ENCODE data around the gene ANKRD10. TPM values are rescaled to one million over a fixed set of nuclear protein-coding genes. Genes with fewer than 3 reads are reported as not detected.

The ANKRD10 gene
- total RNA-seq, 1 donor from 2014 or later, result 157 TPM

DNA sequence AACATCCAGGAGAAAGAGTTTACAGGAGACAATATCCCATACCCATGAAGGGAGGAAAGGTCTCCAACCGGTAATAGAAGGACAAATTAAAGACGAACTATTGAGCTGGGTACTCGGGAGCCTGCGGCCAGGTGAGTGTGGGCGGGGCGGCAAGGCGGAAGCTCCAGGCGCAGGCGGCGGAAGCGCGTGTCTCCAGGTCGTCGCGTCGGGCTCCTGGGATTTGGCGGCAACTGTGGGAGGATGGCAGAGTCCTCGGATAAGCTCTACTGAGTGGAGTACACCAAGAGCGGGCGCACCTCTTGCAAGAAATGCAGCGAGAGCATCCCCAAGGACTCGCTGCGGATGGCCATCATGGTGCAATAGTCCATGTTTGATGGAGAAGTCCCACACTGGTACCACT lies 21.6 kb upstream of the ANKRD10 start:
- FAIRE-seq, result no peak
- H3K9me3 Mint-ChIP-seq (ENCODE audit: unreplicated experiment), result peaks cover 38% of the 10 kb centered on the region
- H3K36me3 Mint-ChIP-seq (ENCODE audit: low read depth, unreplicated experiment), result peaks cover 3% of the 10 kb centered on the region
- H3K4me3 Mint-ChIP-seq (ENCODE audit: unreplicated experiment), result no peak overlapping the region
- no peaks in the 10 kb centered on the region for H3K4me1 Mint-ChIP-seq (ENCODE audit: low read depth, unreplicated experiment)
- Histone ChIP-seq H2AFZ (ENCODE audit: low read depth, low read length) (no peak overlapping the region), H3K4me3 (ENCODE audit: insufficient read depth, low read depth, low read length) (no peak overlapping the region), H3K27ac (ENCODE audit: low read depth, low read length) (no peak overlapping the region), H3K27me3 (ENCODE audit: insufficient read depth, low read length) (no peaks in the 10 kb centered on the region), H3K36me3 (ENCODE audit: insufficient read depth, low read length) (no peaks in the 10 kb centered on the region), H3K4me2 (ENCODE audit: low read length) (no peak overlapping the region), H3K9me3 (ENCODE audit: insufficient read depth, low read depth, low read length) (peaks cover 14% of the 10 kb centered on the region), H3K79me2 (ENCODE audit: insufficient read depth, low read length) (no peaks in the 10 kb centered on the region), H4K20me1 (ENCODE audit: insufficient read depth, low read length) (no peaks in the 10 kb centered on the region), H3K4me1 (ENCODE audit: insufficient read depth, low read length) (no peaks in the 10 kb centered on the region), H3K9ac (ENCODE audit: low read length) (no peak overlapping the region)
- no peak for DNase-seq (ENCODE audit: low read depth)
- H3K27ac Mint-ChIP-seq (ENCODE audit: unreplicated experiment), result no peak overlapping the region
- TF ChIP-seq EZH2 (IDR thresholded peaks at IDR 0.05; ENCODE audit: insufficient read depth, low read length), result no peak
- TF ChIP-seq, protein P1, sequence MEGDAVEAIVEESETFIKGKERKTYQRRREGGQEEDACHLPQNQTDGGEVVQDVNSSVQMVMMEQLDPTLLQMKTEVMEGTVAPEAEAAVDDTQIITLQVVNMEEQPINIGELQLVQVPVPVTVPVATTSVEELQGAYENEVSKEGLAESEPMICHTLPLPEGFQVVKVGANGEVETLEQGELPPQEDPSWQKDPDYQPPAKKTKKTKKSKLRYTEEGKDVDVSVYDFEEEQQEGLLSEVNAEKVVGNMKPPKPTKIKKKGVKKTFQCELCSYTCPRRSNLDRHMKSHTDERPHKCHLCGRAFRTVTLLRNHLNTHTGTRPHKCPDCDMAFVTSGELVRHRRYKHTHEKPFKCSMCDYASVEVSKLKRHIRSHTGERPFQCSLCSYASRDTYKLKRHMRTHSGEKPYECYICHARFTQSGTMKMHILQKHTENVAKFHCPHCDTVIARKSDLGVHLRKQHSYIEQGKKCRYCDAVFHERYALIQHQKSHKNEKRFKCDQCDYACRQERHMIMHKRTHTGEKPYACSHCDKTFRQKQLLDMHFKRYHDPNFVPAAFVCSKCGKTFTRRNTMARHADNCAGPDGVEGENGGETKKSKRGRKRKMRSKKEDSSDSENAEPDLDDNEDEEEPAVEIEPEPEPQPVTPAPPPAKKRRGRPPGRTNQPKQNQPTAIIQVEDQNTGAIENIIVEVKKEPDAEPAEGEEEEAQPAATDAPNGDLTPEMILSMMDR (IDR thresholded peaks at IDR 0.05; ENCODE audit: insufficient read depth, low read depth, low read length), result no peak
- H3K27me3 Mint-ChIP-seq (ENCODE audit: low read depth, unreplicated experiment), result peaks cover 5% of the 10 kb centered on the region

DNA sequence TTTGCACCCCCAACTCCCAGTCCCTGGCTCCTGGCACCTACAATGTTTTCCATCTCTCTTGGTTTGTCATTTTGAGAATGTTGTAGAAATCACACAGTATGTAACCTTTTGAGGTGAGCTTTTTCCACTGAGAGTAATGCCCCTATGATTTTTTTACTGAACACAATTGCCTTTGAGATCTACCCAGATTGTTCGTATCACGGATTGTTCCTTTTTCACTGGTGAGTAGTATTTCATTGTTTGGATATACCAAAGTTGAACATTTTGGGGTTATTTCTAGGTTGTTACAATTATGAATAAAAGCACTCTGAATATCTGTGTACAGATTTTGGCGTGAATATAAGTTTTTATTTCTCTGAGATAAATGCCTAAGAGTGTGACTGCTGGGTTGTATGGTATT lies 17.7 kb upstream of the ANKRD10 start:
- no peak for FAIRE-seq
- Mint-ChIP-seq H3K27me3 (ENCODE audit: low read depth, unreplicated experiment) (peaks cover 2% of the 10 kb centered on the region), H3K9me3 (ENCODE audit: unreplicated experiment) (peaks cover 34% of the 10 kb centered on the region), H3K4me1 (ENCODE audit: low read depth, unreplicated experiment) (no peaks in the 10 kb centered on the region), H3K4me3 (ENCODE audit: unreplicated experiment) (no peak overlapping the region), H3K27ac (ENCODE audit: unreplicated experiment) (no peak overlapping the region), H3K36me3 (ENCODE audit: low read depth, unreplicated experiment) (no peaks in the 10 kb centered on the region)
- Histone ChIP-seq H3K79me2 (ENCODE audit: insufficient read depth, low read length) (no peaks in the 10 kb centered on the region), H3K4me1 (ENCODE audit: insufficient read depth, low read length) (no peaks in the 10 kb centered on the region), H3K9me3 (ENCODE audit: insufficient read depth, low read depth, low read length) (peaks cover 14% of the 10 kb centered on the region), H2AFZ (ENCODE audit: low read depth, low read length) (no peak overlapping the region), H3K4me2 (ENCODE audit: low read length) (no peak overlapping the region), H3K4me3 (ENCODE audit: insufficient read depth, low read depth, low read length) (no peak overlapping the region), H3K27ac (ENCODE audit: low read depth, low read length) (no peak overlapping the region), H3K36me3 (ENCODE audit: insufficient read depth, low read length) (no peaks in the 10 kb centered on the region), H3K9ac (ENCODE audit: low read length) (no peak overlapping the region), H3K27me3 (ENCODE audit: insufficient read depth, low read length) (peaks cover 2% of the 10 kb centered on the region), H4K20me1 (ENCODE audit: insufficient read depth, low read length) (no peaks in the 10 kb centered on the region)
- DNase-seq (ENCODE audit: low read depth), result no peak
- TF ChIP-seq, protein P1 (IDR thresholded peaks at IDR 0.05; ENCODE audit: insufficient read depth, low read depth, low read length), result no peak
- no peak for TF ChIP-seq EZH2 (IDR thresholded peaks at IDR 0.05; ENCODE audit: insufficient read depth, low read length)

DNA sequence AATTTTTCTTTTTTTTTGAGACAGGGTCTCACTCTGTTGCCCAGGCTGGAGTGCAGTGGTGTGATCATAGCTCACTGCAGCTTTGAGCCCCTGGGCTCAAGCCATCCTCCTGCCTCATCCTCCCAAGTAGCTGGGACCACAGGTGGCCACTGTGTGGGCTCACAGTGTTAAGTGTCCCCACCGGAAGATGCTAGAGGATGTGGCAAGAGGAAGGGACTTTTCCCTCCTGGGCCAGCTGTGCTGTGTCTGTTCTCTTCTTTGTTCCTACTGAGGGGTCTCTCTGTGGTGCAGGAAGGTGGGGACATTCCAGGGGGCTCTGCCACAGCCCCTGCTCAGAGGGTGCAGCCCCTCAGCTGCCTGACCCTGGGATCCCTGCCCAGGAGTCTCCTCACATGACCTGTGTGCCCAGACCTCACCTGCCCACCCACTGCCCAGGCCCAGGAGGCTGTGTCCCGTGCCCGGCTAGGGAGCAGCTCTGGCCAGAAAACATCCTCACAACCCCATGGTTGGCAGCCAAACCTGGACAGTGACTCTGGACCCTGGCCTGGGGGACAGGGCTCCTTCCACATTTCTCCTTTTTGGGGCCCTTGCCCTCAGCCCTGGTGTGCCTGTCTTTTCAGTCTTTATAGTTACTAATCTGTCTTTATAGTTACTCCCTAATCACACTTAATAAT lies 14.4 kb upstream of the ANKRD10 start:
- H3K9me3 Mint-ChIP-seq (ENCODE audit: unreplicated experiment), result peaks cover 18% of the 10 kb centered on the region
- H3K27me3 Mint-ChIP-seq (ENCODE audit: low read depth, unreplicated experiment), result no peaks in the 10 kb centered on the region
- Histone ChIP-seq H3K36me3 (ENCODE audit: insufficient read depth, low read length) (no peaks in the 10 kb centered on the region), H3K9ac (ENCODE audit: low read length) (no peak overlapping the region), H3K27ac (ENCODE audit: low read depth, low read length) (no peak overlapping the region), H4K20me1 (ENCODE audit: insufficient read depth, low read length) (no peaks in the 10 kb centered on the region), H2AFZ (ENCODE audit: low read depth, low read length) (no peak overlapping the region), H3K4me3 (ENCODE audit: insufficient read depth, low read depth, low read length) (no peak overlapping the region), H3K4me2 (ENCODE audit: low read length) (no peak overlapping the region), H3K27me3 (ENCODE audit: insufficient read depth, low read length) (peaks cover 2% of the 10 kb centered on the region), H3K4me1 (ENCODE audit: insufficient read depth, low read length) (no peaks in the 10 kb centered on the region), H3K9me3 (ENCODE audit: insufficient read depth, low read depth, low read length) (peaks cover 11% of the 10 kb centered on the region), H3K79me2 (ENCODE audit: insufficient read depth, low read length) (no peaks in the 10 kb centered on the region)
- no peak overlapping the region for H3K27ac Mint-ChIP-seq (ENCODE audit: unreplicated experiment)
- FAIRE-seq (no peak), DNase-seq (ENCODE audit: low read depth) (no peak)
- no peak overlapping the region for H3K4me3 Mint-ChIP-seq (ENCODE audit: unreplicated experiment)
- TF ChIP-seq, protein P1 (IDR thresholded peaks at IDR 0.05; ENCODE audit: insufficient read depth, low read depth, low read length), result no peak
- TF ChIP-seq EZH2 (IDR thresholded peaks at IDR 0.05; ENCODE audit: insufficient read depth, low read length), result no peak
- no peaks in the 10 kb centered on the region for H3K4me1 Mint-ChIP-seq (ENCODE audit: low read depth, unreplicated experiment)
- H3K36me3 Mint-ChIP-seq (ENCODE audit: low read depth, unreplicated experiment), result no peaks in the 10 kb centered on the region
